GM19023 (cell line): ENCODE data around the gene LCP2.
A peak's percentile ranks its signal among the peaks of the same experiment; 100 is the strongest.
"Not testable (repeated sequence)": the region's sequence is repeated elsewhere in the genome, so short reads cannot be mapped to it uniquely, and the experiment has no call there.

ENCODE experiments used
- ATAC-seq: cut with Tn5 transposase; IDR thresholded peaks from one replicate; pipeline ENCODE4 v1.9.1; 2021; ENCODE audit warnings: mild to moderate bottlenecking, moderate library complexity; ENCODE audit not compliant: unreplicated experiment

Gene LCP2

GRCh38 chr5:170251462-170251861 lies 46.1 kb downstream of the LCP2 start:
- no peak for ATAC-seq

DNA sequence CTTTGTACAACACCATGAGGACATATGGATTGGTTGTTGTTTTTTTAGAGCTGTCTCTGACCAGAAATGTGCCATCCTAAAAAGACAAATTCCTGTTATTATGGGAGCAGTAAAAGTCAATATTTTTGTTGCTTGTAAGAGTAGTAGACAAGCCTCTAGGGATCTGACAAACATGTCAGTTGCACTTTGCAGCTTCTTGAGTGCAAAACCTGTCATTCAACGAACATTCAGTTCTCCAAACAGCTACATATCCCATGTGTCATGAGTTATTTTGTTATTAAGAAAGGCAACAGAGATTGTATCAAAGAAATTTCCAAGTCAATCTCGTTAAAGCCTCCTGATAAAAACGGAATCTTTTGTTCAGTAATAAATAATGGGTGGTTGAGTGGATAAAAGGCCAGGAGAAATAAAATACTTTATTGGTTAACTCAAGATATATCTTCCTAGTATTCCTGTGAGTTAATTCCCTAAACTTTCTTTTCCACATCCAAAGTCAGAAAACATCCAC lies 46.7 kb downstream of the LCP2 start:
- ATAC-seq, result no peak

GRCh38 chr5:170249355-170249754 lies 48.2 kb downstream of the LCP2 start:
- no peak for ATAC-seq

DNA sequence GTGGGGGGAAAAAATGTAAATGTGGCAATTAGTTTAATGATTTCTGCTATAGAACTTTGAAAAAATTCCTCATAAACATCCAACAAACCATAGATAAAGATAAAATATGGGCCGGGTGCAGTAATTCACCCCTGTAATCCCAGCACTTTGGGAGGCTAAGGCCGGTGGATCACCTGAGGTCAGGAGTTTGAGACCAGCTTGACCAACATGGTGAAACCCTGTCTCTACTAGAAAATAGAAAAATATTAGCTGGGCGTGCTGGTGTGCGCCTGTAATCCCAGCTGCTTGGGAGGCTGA lies 48.7 kb downstream of the LCP2 start:
- not testable (repeated sequence) for ATAC-seq

GRCh38 chr5:170248172-170248930 lies 49.2 kb downstream of the LCP2 start:
- ATAC-seq, result no peak

GRCh38 chr5:170247363-170247762 lies 50.2 kb downstream of the LCP2 start:
- no peak for ATAC-seq

- no peak for ATAC-seq
Measured at GRCh38 chr5:170246126-170246870, 51.3 kb downstream of the LCP2 start.

GRCh38 chr5:170245436-170245835 lies 52.1 kb downstream of the LCP2 start:
- ATAC-seq, result not testable (repeated sequence)

DNA sequence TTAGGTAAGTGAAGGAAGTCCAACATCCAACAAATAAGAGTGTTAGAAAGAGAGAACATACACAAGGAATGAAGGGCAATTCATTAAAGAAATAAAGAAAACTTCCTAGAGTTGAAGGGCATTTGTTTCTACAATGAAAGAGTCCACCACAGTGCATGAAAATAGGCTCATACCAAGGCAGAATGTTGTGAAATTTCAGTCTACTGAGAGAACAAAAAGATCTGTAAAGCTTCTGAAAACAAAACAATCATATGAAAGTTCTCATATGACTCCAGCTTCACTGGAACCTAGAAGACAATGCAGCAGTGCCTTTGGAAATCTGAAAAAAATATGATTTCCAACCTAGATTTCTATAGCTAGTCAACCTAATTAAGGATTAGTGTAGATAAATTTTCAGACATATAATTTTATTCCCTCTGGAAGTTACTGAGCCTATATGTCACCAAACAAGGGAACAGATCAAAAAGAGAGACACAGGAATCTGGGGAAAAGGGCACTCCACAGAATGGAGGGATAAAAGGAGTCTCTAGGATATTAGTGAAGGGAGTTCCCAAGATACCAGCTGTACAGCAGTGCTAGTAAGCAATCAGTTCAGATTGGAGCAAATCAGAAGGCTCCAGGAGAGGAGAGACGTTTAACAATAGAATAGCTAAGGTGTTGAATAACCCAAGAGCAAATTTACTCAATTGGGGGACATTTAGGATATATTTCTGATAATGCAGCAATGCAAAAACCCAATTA lies 59.0 kb downstream of the LCP2 start:
- ATAC-seq, result no peak

GRCh38 chr5:170235876-170236864 lies 61.4 kb downstream of the LCP2 start:
- peak; percentile 80 for ATAC-seq

GRCh38 chr5:170233358-170233892 lies 64.2 kb downstream of the LCP2 start:
- ATAC-seq, result no peak

DNA sequence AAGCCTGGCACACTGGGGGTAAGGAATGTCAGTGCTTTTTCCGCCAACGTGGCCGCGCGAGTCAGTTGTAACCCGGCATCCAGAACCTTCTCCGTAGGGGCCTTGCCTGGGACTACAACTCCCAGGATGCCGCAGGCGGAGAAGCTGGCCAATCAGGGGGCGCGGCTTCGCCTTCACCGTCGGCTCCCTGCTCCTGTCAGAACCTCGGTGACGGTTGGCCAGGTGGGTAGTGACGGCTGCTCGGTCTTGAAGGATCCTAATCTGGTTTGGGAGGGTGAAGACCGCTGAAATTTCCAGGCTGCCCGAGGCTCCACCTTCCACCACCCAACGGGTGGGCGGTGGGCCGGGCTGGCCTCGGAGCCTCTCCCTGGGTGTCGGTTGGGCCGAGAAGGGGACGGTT lies 64.8 kb downstream of the LCP2 start, which contains the start of gene C5orf58:
Gene C5orf58 (plus strand): TSS at position 200 of the 400 bp plus-strand sequence. CDS start 1,992 bp downstream, outside the sequence.
- no peak for ATAC-seq

- no peak for ATAC-seq
Measured at GRCh38 chr5:170228762-170229435, 68.7 kb downstream of the LCP2 start.

- ATAC-seq, result no peak
Measured at GRCh38 chr5:170226661-170227060, 70.9 kb downstream of the LCP2 start.

GRCh38 chr5:170226129-170226615 lies 71.4 kb downstream of the LCP2 start:
- no peak for ATAC-seq

- ATAC-seq, result no peak
Measured at GRCh38 chr5:170225326-170226128, 72.0 kb downstream of the LCP2 start.

DNA sequence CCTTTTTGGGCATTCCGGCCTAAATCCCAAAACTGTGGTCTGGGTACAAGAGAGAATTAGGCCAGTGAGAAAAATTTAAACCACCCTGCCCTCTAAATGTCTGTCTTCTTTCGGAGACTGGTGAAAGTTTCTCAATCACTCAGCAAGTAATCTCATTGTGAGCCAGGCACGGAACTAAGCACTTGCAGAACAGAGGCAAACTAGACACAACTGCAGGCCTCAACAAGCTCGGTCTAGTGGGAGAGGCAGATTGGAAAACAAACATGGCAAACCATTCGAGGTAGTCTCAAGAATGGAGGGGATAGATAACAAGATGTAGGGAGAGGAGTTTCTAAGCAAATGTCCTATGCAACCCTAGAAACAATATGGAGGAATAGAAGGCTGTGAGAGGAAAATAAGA lies 73.7 kb downstream of the LCP2 start:
- ATAC-seq, result no peak

DNA sequence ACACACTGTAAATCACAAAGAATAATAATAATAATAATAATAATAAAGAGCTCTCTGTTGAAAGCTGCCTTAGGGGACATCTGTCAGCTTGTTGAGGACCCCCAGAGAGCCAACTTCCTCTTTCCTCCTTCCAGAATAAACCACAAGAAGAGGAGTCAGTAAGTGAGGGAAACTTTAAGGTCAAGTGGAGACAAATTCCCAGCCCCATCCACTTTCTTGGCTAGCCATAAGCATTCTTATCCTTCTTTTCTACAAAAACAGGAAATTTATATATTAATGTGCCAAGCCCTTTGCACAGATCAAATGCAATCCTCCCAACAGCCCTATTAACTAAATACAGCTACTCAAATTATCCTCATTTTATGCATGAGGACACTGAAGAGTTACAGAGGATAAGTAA lies 74.2 kb downstream of the LCP2 start:
- ATAC-seq, result no peak
